Astrocyte (in vitro differentiated cells and primary cell): ENCODE results near the gene PDGFC.

ENCODE experiments used
- CTCF ChIP-seq: IDR thresholded peaks from 2 replicates; pipeline ENCODE4 v1.5.1; 2011; ENCODE audit warnings: low read depth, mild to moderate bottlenecking, inconsistent platforms, low read length, moderate library complexity; ENCODE audit not compliant: insufficient read depth
- EZH2 ChIP-seq: IDR thresholded peaks from 2 replicates; pipeline ENCODE4 v1.6.1; 2012; ENCODE audit warnings: mild to moderate bottlenecking, low read length, inconsistent platforms; ENCODE audit not compliant: insufficient read depth

DNA sequence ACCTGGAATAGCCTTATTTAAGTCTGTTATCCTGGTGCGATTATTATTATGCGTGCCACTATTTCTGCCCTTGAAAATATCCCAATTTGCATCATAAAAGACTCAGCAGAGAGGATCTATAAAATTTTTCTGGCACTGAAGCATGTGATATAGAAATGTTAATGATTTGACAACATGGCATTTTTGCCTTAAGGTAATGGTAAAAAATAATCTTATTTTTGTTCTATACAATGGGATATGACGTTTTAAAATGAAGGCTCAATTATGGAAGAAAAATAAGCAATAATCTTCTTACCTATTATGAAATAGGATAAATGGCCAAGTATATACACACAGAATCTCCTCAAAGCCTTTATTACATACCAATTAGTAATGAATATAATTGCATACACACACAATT is 113.5 kb downstream of the PDGFC start:
- no peak for TF ChIP-seq CTCF
- no peak for TF ChIP-seq EZH2
